SK-N-SH (cell line): Measurements from ENCODE around the gene EEF1AKMT3. TPM values are rescaled to one million over a fixed set of nuclear protein-coding genes. Genes with fewer than 3 reads are reported as not detected.
A peak's percentile ranks its signal among the peaks of the same experiment; 100 is the strongest.

Experiments used
- CTCF ChIA-PET: fragments of 300-600, 350-600 bp; formaldehyde crosslinking; extraction: SDS; loops from one replicate; lab custom pipeline; 2021; lab: Yijun Ruan, JAX
- POLR2A ChIA-PET: fragments of 350-600 bp; sonication (Branson Sonifier 250); formaldehyde crosslinking; extraction: SDS; loops from one replicate; lab custom pipeline; 2020; ENCODE audit warnings: antibody characterized with exemption, inconsistent platforms; lab: Yijun Ruan, JAX
- DNase-seq: peaks from one replicate; pipeline ENCODE4 v3.0.0; 2012
- H2AFZ ChIP-seq: fragments of 200-600 bp; sonication (generic); 2 replicates; pipeline ENCODE4 v1.8.1; 2016; ENCODE audit warnings: antibody characterized with exemption, mild to moderate bottlenecking, low read depth
- H3F3A ChIP-seq: fragments of 200-600 bp; sonication (generic); replicated peaks from 2 replicates; pipeline ENCODE3; 2016; ENCODE audit warnings: antibody characterized with exemption, mild to moderate bottlenecking; ENCODE audit not compliant: insufficient read depth
- H3K27ac ChIP-seq, 2 experiments: fragments of 200-500 bp in 1 of 2; fragments of 200-600 bp in 1 of 2; sonication (Bioruptor generic) in 1 of 2; sonication (generic), shearing (Covaris generic) in 1 of 2; 2 replicates each; pipeline versions ENCODE4 v1.5.1 to v1.6.1; 2014 to 2016; ENCODE audit warnings: low read depth in 2 of 2, inconsistent platforms in 1 of 2, low read length in 1 of 2, mild to moderate bottlenecking in 1 of 2, mixed read lengths in 1 of 2
- H3K27me3 ChIP-seq: fragments of 200-600 bp; sonication (generic), shearing (Covaris generic); 2 replicates; pipeline ENCODE4 v1.6.1; 2016; ENCODE audit warnings: mixed run types; ENCODE audit not compliant: insufficient read depth
- H3K36me3 ChIP-seq, 2 experiments: fragments of 200-500 bp in 1 of 2; fragments of 200-600 bp in 1 of 2; sonication (Bioruptor generic) in 1 of 2; sonication (generic) in 1 of 2; replicated peaks in 1 of 2; 2 replicates each; pipeline versions ENCODE3 to v1.5.1; 2014 to 2016; ENCODE audit warnings: low read length in 1 of 2, mild to moderate bottlenecking in 1 of 2; ENCODE audit not compliant: insufficient read depth in 2 of 2, control insufficient read depth in 1 of 2
- H3K4me1 ChIP-seq, 2 experiments: fragments of 200-500 bp in 1 of 2; fragments of 200-600 bp in 1 of 2; sonication (Bioruptor generic) in 1 of 2; sonication (generic), shearing (Covaris generic) in 1 of 2; 2 replicates each; pipeline versions ENCODE4 v1.5.1 to v1.6.1; 2014 to 2016; ENCODE audit warnings: low read depth in 1 of 2, low read length in 1 of 2, mixed run types in 1 of 2; ENCODE audit not compliant: insufficient read depth in 2 of 2, control insufficient read depth in 1 of 2
- H3K4me2 ChIP-seq: fragments of 200-600 bp; sonication (generic), shearing (Covaris generic); 2 replicates; pipeline ENCODE4 v1.6.1; 2017; ENCODE audit warnings: mixed run types
- H3K4me3 ChIP-seq, 2 experiments: fragments of 200-500 bp in 1 of 2; fragments of 200-600 bp in 1 of 2; sonication (Bioruptor generic) in 1 of 2; sonication (generic), shearing (Covaris generic) in 1 of 2; 2 replicates each; pipeline versions ENCODE4 v1.5.1 to v1.8.1; 2014 to 2016; ENCODE audit warnings: low read depth in 2 of 2, inconsistent platforms in 1 of 2, low read length in 1 of 2, mild to moderate bottlenecking in 1 of 2, mixed read lengths in 1 of 2, moderate library complexity in 1 of 2
- H3K79me2 ChIP-seq: fragments of 200-600 bp; sonication (generic); 2 replicates; pipeline ENCODE4 v1.8.1; 2017; ENCODE audit warnings: mild to moderate bottlenecking; ENCODE audit not compliant: insufficient read depth
- H3K9ac ChIP-seq: fragments of 200-600 bp; sonication (generic); 2 replicates; pipeline ENCODE4 v1.6.1; 2017; ENCODE audit warnings: mixed run types
- H3K9me2 ChIP-seq: fragments of 200-600 bp; sonication (generic); 2 replicates; pipeline ENCODE4 v1.6.1; 2017; ENCODE audit warnings: mixed run types
- H3K9me3 ChIP-seq: fragments of 200-600 bp; sonication (generic); 2 replicates; pipeline ENCODE4 v1.6.1; 2017; ENCODE audit warnings: mixed run types, mild to moderate bottlenecking, moderate library complexity
- H4K20me1 ChIP-seq: fragments of 200-600 bp; sonication (generic); 2 replicates; pipeline ENCODE4 v1.6.1; 2017; ENCODE audit warnings: mild to moderate bottlenecking, mixed run types; ENCODE audit not compliant: insufficient read depth
- CTCF ChIP-seq: fragments of 200-600 bp; sonication (generic); IDR thresholded peaks from 2 replicates; pipeline ENCODE4 v1.6.1; 2017; ENCODE audit warnings: antibody characterized with exemption, mild to moderate bottlenecking, moderate library complexity
- ELF1 ChIP-seq: IDR thresholded peaks from 2 replicates; pipeline ENCODE4 v1.4.0; 2012
- EP300 ChIP-seq, 2 experiments: IDR thresholded peaks; 2 replicates each; pipeline versions ENCODE4 v1.4.0 to v1.6.1; 2012; ENCODE audit warnings: borderline replicate concordance in 1 of 2, low read depth in 1 of 2, low read length in 1 of 2
- FOXJ3 ChIP-seq: sonication (generic); formaldehyde crosslinking; IDR thresholded peaks from 2 replicates; pipeline ENCODE4 v1.5.1; 2020; ENCODE audit warnings: mild to moderate bottlenecking, missing genetic modification reagents
- GABPA ChIP-seq: IDR thresholded peaks from 2 replicates; pipeline ENCODE4 v1.4.0; 2012; ENCODE audit warnings: low read depth, mild to moderate bottlenecking
- MEF2A ChIP-seq: IDR thresholded peaks from 2 replicates; pipeline ENCODE4 v1.4.0; 2012; ENCODE audit warnings: low read depth, borderline replicate concordance
- MXI1 ChIP-seq: IDR thresholded peaks from 2 replicates; pipeline ENCODE4 v1.6.1; 2012; ENCODE audit warnings: mild to moderate bottlenecking, low read depth, low read length, improper control_type of control experiment
- NFIC ChIP-seq: IDR thresholded peaks from 2 replicates; pipeline ENCODE4 v1.4.0; 2012; ENCODE audit warnings: borderline replicate concordance
- POLR2AphosphoS5 ChIP-seq: IDR thresholded peaks from 2 replicates; pipeline ENCODE4 v1.6.1; 2012; ENCODE audit warnings: low read depth, low read length
- RAD21 ChIP-seq: IDR thresholded peaks from 2 replicates; pipeline ENCODE4 v1.6.1; 2012; ENCODE audit warnings: mild to moderate bottlenecking, low read length
- RFX5 ChIP-seq: IDR thresholded peaks from 2 replicates; pipeline ENCODE4 v1.6.1; 2012; ENCODE audit warnings: mild to moderate bottlenecking, improper control_type of control experiment, low read length
- RXRA ChIP-seq: IDR thresholded peaks from 2 replicates; pipeline ENCODE4 v1.4.0; 2012; ENCODE audit warnings: low read depth, mild to moderate bottlenecking, borderline replicate concordance
- SIN3A ChIP-seq: IDR thresholded peaks from 2 replicates; pipeline ENCODE4 v1.6.1; 2012; ENCODE audit warnings: low read depth, mild to moderate bottlenecking, low read length, moderate library complexity, borderline replicate concordance
- SMC3 ChIP-seq: IDR thresholded peaks from 2 replicates; pipeline ENCODE4 v1.6.1; 2012; ENCODE audit warnings: low read depth, low read length, improper control_type of control experiment
- TAF1 ChIP-seq: IDR thresholded peaks from 2 replicates; pipeline ENCODE4 v1.6.1; 2012; ENCODE audit warnings: low read depth, mild to moderate bottlenecking, low read length, moderate library complexity, borderline replicate concordance
- TCF12 ChIP-seq: IDR thresholded peaks from 2 replicates; pipeline ENCODE4 v1.4.0; 2012
- TEAD4 ChIP-seq: IDR thresholded peaks from 2 replicates; pipeline ENCODE4 v1.4.0; 2012; ENCODE audit warnings: mild to moderate bottlenecking, borderline replicate concordance; ENCODE audit not compliant: insufficient read depth
- USF2 ChIP-seq: fragments of 150-350 bp; IDR thresholded peaks from 2 replicates; pipeline ENCODE4 v1.6.1; 2017; ENCODE audit warnings: antibody characterized with exemption, low read length, low read depth, borderline replicate concordance
- WGBS: methylation state at CpG from one replicate; pipeline ENCODE4 v1.1.6; 2017; ENCODE audit warnings: low lambda C conversion rate; 5-methylcytosine and 5-hydroxymethylcytosine counted together
- polyA plus RNA-seq, 3 experiments: library from polyadenylated mRNA; depleted of rRNA; stranded (reverse); fragments of >200 nt; gene quantifications; 2 replicates each; pipeline ENCODE4 v1.2.3, GENCODE V29; 2012
- TF ChIP-seq, protein P1 (sequence below): IDR thresholded peaks from 2 replicates; pipeline ENCODE4 v1.4.0; 2012; ENCODE audit warnings: low read depth, borderline replicate concordance
- TF ChIP-seq, protein P2 (sequence below): IDR thresholded peaks from 2 replicates; pipeline ENCODE4 v1.6.1; 2012; ENCODE audit warnings: mild to moderate bottlenecking, low read depth, low read length, moderate library complexity
- TF ChIP-seq, protein P3 (sequence below): fragments of 150-350 bp; IDR thresholded peaks from 2 replicates; pipeline ENCODE4 v1.6.1; 2016; ENCODE audit warnings: mild to moderate bottlenecking, low read depth, low read length

Gene EEF1AKMT3
- polyA plus RNA-seq, 1 of the 3 experiments (the other 2 are of a cell fraction) = 10.3 TPM

GRCh38 chr12:57724936-57725740 lies 47.3 kb upstream of the EEF1AKMT3 start (continued):
- no peak for TF ChIP-seq USF2
- TF ChIP-seq, all 33 proteins: peak for 0

DNA sequence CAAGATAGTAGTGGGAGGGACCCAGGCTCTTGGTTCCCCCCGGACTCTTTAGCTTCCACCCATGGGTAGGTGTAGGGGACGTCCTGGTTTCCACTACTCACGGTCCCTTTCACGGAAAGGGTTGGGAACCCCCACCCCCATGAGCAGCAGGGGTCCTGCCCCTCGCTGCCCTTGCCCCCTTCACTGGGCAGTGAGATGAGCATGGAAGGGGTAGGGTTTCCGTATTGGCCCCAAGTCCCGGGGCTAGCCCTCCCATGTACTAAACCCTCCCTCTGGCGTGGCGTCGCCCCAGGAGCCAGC lies 46.6 kb upstream of the EEF1AKMT3 start:
- peak overlapping the region; percentile 76 to 79 for H3K4me3 ChIP-seq
- no peaks in the 10 kb centered on the region for H3K79me2 ChIP-seq
- no peaks in the 10 kb centered on the region for H3K27me3 ChIP-seq
- no peak overlapping the region; a peak in 1 of 4 replicates for H3K27ac ChIP-seq
- WGBS = 19% methylated on average over 7 of the region's 10 CpGs
- H3K4me1 ChIP-seq = peaks cover 0 to 8% of the 10 kb centered on the region in 2 experiments; a peak in 1 of 4 replicates
- no peaks in the 10 kb centered on the region for H4K20me1 ChIP-seq
- DNase-seq = no peak
- no peaks in the 10 kb centered on the region for H3K9me2 ChIP-seq
- POLR2A ChIA-PET = interaction anchor here (0.5 to 3.6 kb wide), 4 partner anchors 10 to 115 kb away, joined by 3 to 21 read pairs (median 10); partner anchors contain the start of genes ARHGEF25 and TSPAN31
- H3K36me3 ChIP-seq = peaks cover 3 to 22% of the 10 kb centered on the region in 2 experiments
- H3F3A ChIP-seq = peaks cover 18% of the 10 kb centered on the region
- H3K9me3 ChIP-seq = no peaks in the 10 kb centered on the region
- H3K4me2 ChIP-seq = peak overlapping the region; percentile 85
- peak overlapping the region; percentile 89; the same call in 1 of the 2 replicates for H2AFZ ChIP-seq
- H3K9ac ChIP-seq = peak overlapping the region; percentile 82; the same call in 1 of the 2 replicates
- TF ChIP-seq, protein P1, sequence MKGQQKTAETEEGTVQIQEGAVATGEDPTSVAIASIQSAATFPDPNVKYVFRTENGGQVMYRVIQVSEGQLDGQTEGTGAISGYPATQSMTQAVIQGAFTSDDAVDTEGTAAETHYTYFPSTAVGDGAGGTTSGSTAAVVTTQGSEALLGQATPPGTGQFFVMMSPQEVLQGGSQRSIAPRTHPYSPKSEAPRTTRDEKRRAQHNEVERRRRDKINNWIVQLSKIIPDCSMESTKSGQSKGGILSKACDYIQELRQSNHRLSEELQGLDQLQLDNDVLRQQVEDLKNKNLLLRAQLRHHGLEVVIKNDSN = no peak
- TF ChIP-seq EP300 (IDR thresholded peaks at IDR 0.05; ENCODE audit: borderline replicate concordance in 1 of 2, low read depth in 1 of 2, low read length in 1 of 2) = no peak
- TF ChIP-seq, protein P2, sequence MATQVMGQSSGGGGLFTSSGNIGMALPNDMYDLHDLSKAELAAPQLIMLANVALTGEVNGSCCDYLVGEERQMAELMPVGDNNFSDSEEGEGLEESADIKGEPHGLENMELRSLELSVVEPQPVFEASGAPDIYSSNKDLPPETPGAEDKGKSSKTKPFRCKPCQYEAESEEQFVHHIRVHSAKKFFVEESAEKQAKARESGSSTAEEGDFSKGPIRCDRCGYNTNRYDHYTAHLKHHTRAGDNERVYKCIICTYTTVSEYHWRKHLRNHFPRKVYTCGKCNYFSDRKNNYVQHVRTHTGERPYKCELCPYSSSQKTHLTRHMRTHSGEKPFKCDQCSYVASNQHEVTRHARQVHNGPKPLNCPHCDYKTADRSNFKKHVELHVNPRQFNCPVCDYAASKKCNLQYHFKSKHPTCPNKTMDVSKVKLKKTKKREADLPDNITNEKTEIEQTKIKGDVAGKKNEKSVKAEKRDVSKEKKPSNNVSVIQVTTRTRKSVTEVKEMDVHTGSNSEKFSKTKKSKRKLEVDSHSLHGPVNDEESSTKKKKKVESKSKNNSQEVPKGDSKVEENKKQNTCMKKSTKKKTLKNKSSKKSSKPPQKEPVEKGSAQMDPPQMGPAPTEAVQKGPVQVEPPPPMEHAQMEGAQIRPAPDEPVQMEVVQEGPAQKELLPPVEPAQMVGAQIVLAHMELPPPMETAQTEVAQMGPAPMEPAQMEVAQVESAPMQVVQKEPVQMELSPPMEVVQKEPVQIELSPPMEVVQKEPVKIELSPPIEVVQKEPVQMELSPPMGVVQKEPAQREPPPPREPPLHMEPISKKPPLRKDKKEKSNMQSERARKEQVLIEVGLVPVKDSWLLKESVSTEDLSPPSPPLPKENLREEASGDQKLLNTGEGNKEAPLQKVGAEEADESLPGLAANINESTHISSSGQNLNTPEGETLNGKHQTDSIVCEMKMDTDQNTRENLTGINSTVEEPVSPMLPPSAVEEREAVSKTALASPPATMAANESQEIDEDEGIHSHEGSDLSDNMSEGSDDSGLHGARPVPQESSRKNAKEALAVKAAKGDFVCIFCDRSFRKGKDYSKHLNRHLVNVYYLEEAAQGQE = no peak
- TF ChIP-seq NFIC = no peak
- no peak for TF ChIP-seq RXRA
- TF ChIP-seq RAD21 = no peak
- no peak for TF ChIP-seq TAF1
- no peak for TF ChIP-seq GABPA
- no peak for TF ChIP-seq TEAD4
- no peak for TF ChIP-seq RFX5
- no peak for TF ChIP-seq FOXJ3 (CRISPR knock-in tag)
- TF ChIP-seq POLR2AphosphoS5 = no peak
- no peak for TF ChIP-seq SMC3
- TF ChIP-seq, protein P3, sequence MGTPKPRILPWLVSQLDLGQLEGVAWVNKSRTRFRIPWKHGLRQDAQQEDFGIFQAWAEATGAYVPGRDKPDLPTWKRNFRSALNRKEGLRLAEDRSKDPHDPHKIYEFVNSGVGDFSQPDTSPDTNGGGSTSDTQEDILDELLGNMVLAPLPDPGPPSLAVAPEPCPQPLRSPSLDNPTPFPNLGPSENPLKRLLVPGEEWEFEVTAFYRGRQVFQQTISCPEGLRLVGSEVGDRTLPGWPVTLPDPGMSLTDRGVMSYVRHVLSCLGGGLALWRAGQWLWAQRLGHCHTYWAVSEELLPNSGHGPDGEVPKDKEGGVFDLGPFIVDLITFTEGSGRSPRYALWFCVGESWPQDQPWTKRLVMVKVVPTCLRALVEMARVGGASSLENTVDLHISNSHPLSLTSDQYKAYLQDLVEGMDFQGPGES = no peak
- TF ChIP-seq SIN3A = no peak
- TF ChIP-seq TCF12 = no peak
- TF ChIP-seq ELF1 = no peak
- no peak for TF ChIP-seq MXI1
- TF ChIP-seq MEF2A = no peak
- no peak for TF ChIP-seq CTCF
- CTCF ChIA-PET = interaction anchor here (0.6 to 9.4 kb wide), 31 partner anchors 10 to 487 kb away, joined by 3 to 133 read pairs (median 4); partner anchors contain the start of genes AGAP2, B4GALNT1, CDK4 and EEF1AKMT3
